Stimulated activated CD4-positive, alpha-beta T cell treated with anti-CD3 and anti-CD28 coated beads, Interleukin-2, amount 100 ng/mL, for 24 hours (primary cell): Measurements from ENCODE around the gene DYRK3.
A peak's percentile ranks its signal among the peaks of the same experiment; 100 is the strongest.

Experiments
- DNase-seq, 2 donors: peaks; one replicate each; pipeline ENCODE4 v3.0.0-alpha.2; 2020

Gene DYRK3

GRCh38 chr1:206684478-206685333 lies 49.4 kb downstream of the DYRK3 start, which contains the start of gene MAPKAPK2:
MAPKAPK2 (plus strand) TSS chr1:206684905; CDS start chr1:206685230, 325 bp downstream.
- DNase-seq, result peak; percentile 78 to 82

- peak; percentile 50 to 54 for DNase-seq
Measured at GRCh38 chr1:206685334-206685768, 50.0 kb downstream of the DYRK3 start.

- DNase-seq, result peak; percentile 42 to 48
Measured at GRCh38 chr1:206685769-206686477, 50.6 kb downstream of the DYRK3 start.

GRCh38 chr1:206686478-206687249 lies 51.3 kb downstream of the DYRK3 start:
- DNase-seq, result no peak

GRCh38 chr1:206687251-206687914 lies 52.0 kb downstream of the DYRK3 start:
- DNase-seq, result no peak

GRCh38 chr1:206687915-206688442 lies 52.6 kb downstream of the DYRK3 start:
- DNase-seq, result no peak

GRCh38 chr1:206690516-206690915 lies 55.2 kb downstream of the DYRK3 start:
- no peak for DNase-seq

GRCh38 chr1:206691604-206692003 lies 56.3 kb downstream of the DYRK3 start:
- no peak for DNase-seq

GRCh38 chr1:206693029-206693428 lies 57.7 kb downstream of the DYRK3 start:
- no peak for DNase-seq

GRCh38 chr1:206693592-206693991 lies 58.3 kb downstream of the DYRK3 start:
- DNase-seq, result no peak

GRCh38 chr1:206694171-206695124 lies 59.1 kb downstream of the DYRK3 start:
- DNase-seq, result no peak

GRCh38 chr1:206695733-206696132 lies 60.4 kb downstream of the DYRK3 start:
- no peak for DNase-seq

GRCh38 chr1:206696812-206697585 lies 61.7 kb downstream of the DYRK3 start:
- DNase-seq, result no peak

GRCh38 chr1:206698011-206698410 lies 62.7 kb downstream of the DYRK3 start:
- no peak for DNase-seq
